Neural cell (in vitro differentiated cells): ENCODE measurements around the gene PRR15L. TPM values are rescaled to one million over a fixed set of nuclear protein-coding genes. Genes with fewer than 3 reads are reported as not detected.

Source experiments
- H2AFZ ChIP-seq: fragments of 200-600, 300-800 bp; sonication (generic), shearing (Covaris generic); 2 replicates; pipeline ENCODE4 v1.6.0; 2014; ENCODE audit warnings: low read depth, mild to moderate bottlenecking, antibody characterized with exemption, low read length, moderate library complexity
- H3F3A ChIP-seq: fragments of 200-600 bp; shearing (Covaris generic); 2 replicates; pipeline ENCODE4 v1.6.1; 2016; ENCODE audit warnings: mild to moderate bottlenecking, moderate library complexity, mixed read lengths, antibody characterized with exemption, low read length; ENCODE audit not compliant: insufficient read depth, poor library complexity, severe bottlenecking
- H3K27ac ChIP-seq: fragments of 200-600, 300-800 bp; sonication (generic), shearing (Covaris generic); 2 replicates; pipeline ENCODE4 v1.5.1; 2014; ENCODE audit warnings: mild to moderate bottlenecking, low read length, moderate library complexity
- H3K27me3 ChIP-seq: fragments of 300-800, 200-600 bp; sonication (generic), shearing (Covaris generic); 2 replicates; pipeline ENCODE4 v1.6.0; 2014; ENCODE audit warnings: mild to moderate bottlenecking, low read depth, low read length, moderate library complexity; ENCODE audit not compliant: insufficient read depth
- H3K36me3 ChIP-seq: fragments of 300-800, 200-600 bp; sonication (generic), shearing (Covaris generic); 2 replicates; pipeline ENCODE4 v1.5.1; 2014; ENCODE audit warnings: mild to moderate bottlenecking, antibody characterized with exemption, low read length, moderate library complexity; ENCODE audit not compliant: insufficient read depth
- H3K4me2 ChIP-seq: fragments of 300-800, 200-600 bp; sonication (generic), shearing (Covaris generic); 2 replicates; pipeline ENCODE4 v1.6.0; 2014; ENCODE audit warnings: mild to moderate bottlenecking, low read length
- H3K4me3 ChIP-seq: fragments of 300-800, 200-600 bp; sonication (generic), shearing (Covaris generic); 2 replicates; pipeline ENCODE4 v1.5.1; 2014; ENCODE audit warnings: mild to moderate bottlenecking, low read length, moderate library complexity
- H3K79me2 ChIP-seq: fragments of 200-600 bp; shearing (Covaris generic); replicated peaks from 2 replicates; pipeline ENCODE4 v1.6.0; 2014; ENCODE audit warnings: mild to moderate bottlenecking, low read length, moderate library complexity; ENCODE audit not compliant: insufficient read depth
- H3K9ac ChIP-seq: fragments of 300-800, 200-600 bp; sonication (generic), shearing (Covaris generic); 2 replicates; pipeline ENCODE4 v1.6.1; 2016; ENCODE audit warnings: mild to moderate bottlenecking, low read length, mixed read lengths
- H3K9me2 ChIP-seq: fragments of 200-600 bp; shearing (Covaris generic); 2 replicates; pipeline ENCODE4 v1.6.1; 2016; ENCODE audit warnings: mild to moderate bottlenecking, low read length, mixed read lengths; ENCODE audit not compliant: insufficient read depth
- H3K9me3 ChIP-seq: fragments of 200-600, 300-800 bp; sonication (generic), shearing (Covaris generic); 2 replicates; pipeline ENCODE4 v1.6.1; 2016; ENCODE audit warnings: mild to moderate bottlenecking, mixed run types, low read length, moderate library complexity, mixed read lengths
- H4K20me1 ChIP-seq: fragments of 200-600 bp; shearing (Covaris generic); 2 replicates; pipeline ENCODE4 v1.6.1; 2016; ENCODE audit warnings: mild to moderate bottlenecking, mixed run types; ENCODE audit not compliant: insufficient read depth
- EP300 ChIP-seq: fragments of 450-650 bp; conservative IDR thresholded peaks from 2 replicates; pipeline ENCODE4 v1.6.1; 2014; ENCODE audit warnings: antibody characterized with exemption, mild to moderate bottlenecking, moderate library complexity; ENCODE audit not compliant: poor library complexity, severe bottlenecking
- EZH2 ChIP-seq: fragments of 200-600, 300-800 bp; shearing (Covaris generic), sonication (generic); IDR thresholded peaks from 2 replicates; pipeline ENCODE4 v1.6.1; 2014; ENCODE audit warnings: antibody characterized with exemption, low read length, borderline replicate concordance, mild to moderate bottlenecking; ENCODE audit not compliant: insufficient read depth, poor library complexity, severe bottlenecking
- MXI1 ChIP-seq: fragments of 450-650 bp; conservative IDR thresholded peaks from 2 replicates; pipeline ENCODE4 v1.6.1; 2014; ENCODE audit warnings: antibody characterized with exemption, mild to moderate bottlenecking; ENCODE audit not compliant: poor library complexity, severe bottlenecking
- POLR2AphosphoS5 ChIP-seq: IDR thresholded peaks from 2 replicates; pipeline ENCODE4 v1.6.1; 2012
- RAD21 ChIP-seq: fragments of 450-650 bp; conservative IDR thresholded peaks from 2 replicates; pipeline ENCODE4 v1.6.1; 2014; ENCODE audit warnings: antibody characterized with exemption, mild to moderate bottlenecking, moderate library complexity
- REST ChIP-seq: IDR thresholded peaks from 2 replicates; pipeline ENCODE4 v1.6.1; 2012; ENCODE audit warnings: borderline replicate concordance
- SMC3 ChIP-seq: fragments of 450-650 bp; conservative IDR thresholded peaks from 2 replicates; pipeline ENCODE4 v1.6.1; 2014; ENCODE audit warnings: antibody characterized with exemption, mild to moderate bottlenecking, moderate library complexity; ENCODE audit not compliant: poor library complexity
- TAF1 ChIP-seq: IDR thresholded peaks from 2 replicates; pipeline ENCODE4 v1.6.1; 2012; ENCODE audit warnings: low read depth
- polyA plus RNA-seq: library from polyadenylated mRNA; depleted of rRNA; stranded (reverse); fragments of >200 nt; gene quantifications from 2 replicates; pipeline ENCODE4 v1.2.3, GENCODE V29; 2014
- TF ChIP-seq, protein P1 (sequence below): fragments of 450-650 bp; IDR thresholded peaks from 2 replicates; pipeline ENCODE4 v1.5.1; 2014; ENCODE audit warnings: antibody characterized with exemption, mild to moderate bottlenecking, moderate library complexity; ENCODE audit not compliant: poor library complexity, severe bottlenecking

PRR15L gene
- polyA plus RNA-seq, 1 donor from 2014 or later = not detected

GRCh38 chr17:47931848-47932247 is 25.8 kb downstream of the PRR15L start:
- H3K79me2 ChIP-seq = no peaks in the 10 kb centered on the region
- H3F3A ChIP-seq = no peaks in the 10 kb centered on the region
- no peaks in the 10 kb centered on the region for H4K20me1 ChIP-seq
- no peaks in the 10 kb centered on the region for H3K27me3 ChIP-seq
- no peak overlapping the region for H2AFZ ChIP-seq
- no peak overlapping the region for H3K27ac ChIP-seq
- TF ChIP-seq REST (no peak), EZH2 (no peak), POLR2AphosphoS5 (no peak), MXI1 (no peak), SMC3 (no peak), RAD21 (no peak), TAF1 (no peak), EP300 (no peak)
- TF ChIP-seq, protein P1, sequence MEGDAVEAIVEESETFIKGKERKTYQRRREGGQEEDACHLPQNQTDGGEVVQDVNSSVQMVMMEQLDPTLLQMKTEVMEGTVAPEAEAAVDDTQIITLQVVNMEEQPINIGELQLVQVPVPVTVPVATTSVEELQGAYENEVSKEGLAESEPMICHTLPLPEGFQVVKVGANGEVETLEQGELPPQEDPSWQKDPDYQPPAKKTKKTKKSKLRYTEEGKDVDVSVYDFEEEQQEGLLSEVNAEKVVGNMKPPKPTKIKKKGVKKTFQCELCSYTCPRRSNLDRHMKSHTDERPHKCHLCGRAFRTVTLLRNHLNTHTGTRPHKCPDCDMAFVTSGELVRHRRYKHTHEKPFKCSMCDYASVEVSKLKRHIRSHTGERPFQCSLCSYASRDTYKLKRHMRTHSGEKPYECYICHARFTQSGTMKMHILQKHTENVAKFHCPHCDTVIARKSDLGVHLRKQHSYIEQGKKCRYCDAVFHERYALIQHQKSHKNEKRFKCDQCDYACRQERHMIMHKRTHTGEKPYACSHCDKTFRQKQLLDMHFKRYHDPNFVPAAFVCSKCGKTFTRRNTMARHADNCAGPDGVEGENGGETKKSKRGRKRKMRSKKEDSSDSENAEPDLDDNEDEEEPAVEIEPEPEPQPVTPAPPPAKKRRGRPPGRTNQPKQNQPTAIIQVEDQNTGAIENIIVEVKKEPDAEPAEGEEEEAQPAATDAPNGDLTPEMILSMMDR = no peak
- no peak overlapping the region for H3K9ac ChIP-seq
- H3K4me2 ChIP-seq = no peak overlapping the region
- no peaks in the 10 kb centered on the region for H3K9me3 ChIP-seq
- H3K36me3 ChIP-seq = no peaks in the 10 kb centered on the region
- H3K9me2 ChIP-seq = no peaks in the 10 kb centered on the region
- no peak overlapping the region for H3K4me3 ChIP-seq

DNA sequence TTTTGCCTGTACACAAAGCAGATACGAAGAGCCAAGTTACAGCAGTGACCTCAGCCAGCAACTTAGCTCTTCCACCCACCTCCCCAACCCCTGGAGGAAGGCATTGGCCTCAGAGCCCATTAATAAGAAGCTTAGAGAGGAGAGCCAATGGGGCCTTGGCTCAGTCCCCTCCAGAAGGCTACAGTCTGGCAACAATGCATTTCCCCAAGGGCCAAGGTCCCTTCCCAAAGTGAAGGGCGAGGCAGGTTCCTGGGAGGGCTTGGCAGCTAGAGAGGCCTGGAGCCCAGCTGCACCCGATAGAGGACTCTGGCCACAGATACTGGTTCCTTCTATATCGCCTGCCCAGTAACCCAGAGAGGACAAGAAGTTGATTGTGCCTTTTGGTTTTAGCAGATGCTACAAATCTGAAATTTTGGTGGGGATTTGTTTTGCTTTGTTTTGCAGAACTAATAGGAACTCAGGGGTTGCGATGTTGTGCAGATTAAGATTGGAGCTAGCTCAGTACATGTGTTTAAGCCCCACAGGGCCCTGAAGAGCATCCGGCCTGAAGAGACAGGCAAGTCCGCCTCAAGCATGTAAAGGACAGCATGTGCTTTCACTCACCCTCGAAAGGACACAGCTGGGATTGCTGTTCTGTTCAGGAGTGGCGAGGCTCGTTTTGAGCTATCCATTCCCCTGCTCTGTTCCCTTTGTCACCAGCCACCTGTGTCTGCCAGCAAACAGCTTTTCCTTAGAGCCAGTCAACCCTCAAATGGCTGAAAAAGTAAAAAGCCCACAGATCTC is 28.3 kb downstream of the PRR15L start:
- H3K9me3 ChIP-seq = no peaks in the 10 kb centered on the region
- H3K27ac ChIP-seq = no peak overlapping the region
- no peak overlapping the region for H3K9ac ChIP-seq
- H3K27me3 ChIP-seq = no peaks in the 10 kb centered on the region
- no peak overlapping the region for H3K4me2 ChIP-seq
- H4K20me1 ChIP-seq = no peaks in the 10 kb centered on the region
- no peaks in the 10 kb centered on the region for H3F3A ChIP-seq
- no peak overlapping the region for H2AFZ ChIP-seq
- TF ChIP-seq EZH2 (no peak), MXI1 (no peak), TAF1 (no peak), REST (no peak), POLR2AphosphoS5 (no peak), EP300 (no peak), SMC3 (no peak), RAD21 (no peak)
- TF ChIP-seq, protein P1 = no peak
- H3K4me3 ChIP-seq = no peak overlapping the region
- no peaks in the 10 kb centered on the region for H3K9me2 ChIP-seq
- no peaks in the 10 kb centered on the region for H3K79me2 ChIP-seq
- no peaks in the 10 kb centered on the region for H3K36me3 ChIP-seq
